ENCODE measurements around the gene CLN6.

Gene CLN6

DNA sequence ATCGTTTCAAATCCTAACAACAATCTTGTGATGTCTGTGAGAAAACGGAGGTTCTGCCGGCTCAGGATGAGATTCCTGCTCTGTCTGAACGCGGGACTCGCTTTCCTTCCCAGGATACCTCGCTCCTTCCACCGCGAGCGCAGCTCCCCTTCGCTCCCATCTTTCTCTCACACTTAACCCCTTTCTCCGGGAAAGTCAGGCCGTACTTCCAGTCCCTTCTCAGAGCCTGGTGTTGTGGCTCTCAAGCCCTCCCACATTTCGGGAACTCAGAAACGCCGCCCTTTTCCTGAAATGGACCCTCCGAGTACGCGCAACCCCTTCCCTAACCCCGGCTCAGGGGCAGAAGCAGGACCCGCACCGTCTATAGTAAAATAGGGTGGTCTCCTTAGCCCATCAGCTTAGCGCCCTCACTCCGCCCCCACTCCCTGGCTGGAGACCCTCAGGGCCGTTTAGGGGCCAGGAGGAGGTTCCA, 47.6 kb upstream of the CLN6 start:
- H3K27me3 ChIP-seq (ENCODE audit: control insufficient read depth, insufficient read depth, low read length) = no peaks in the 10 kb centered on the region
- peaks cover 6% of the 10 kb centered on the region for H3K4me1 ChIP-seq
- no peaks in the 10 kb centered on the region for H3K9me3 ChIP-seq (ENCODE audit: control insufficient read depth, low read length)
- TF ChIP-seq, protein P1, sequence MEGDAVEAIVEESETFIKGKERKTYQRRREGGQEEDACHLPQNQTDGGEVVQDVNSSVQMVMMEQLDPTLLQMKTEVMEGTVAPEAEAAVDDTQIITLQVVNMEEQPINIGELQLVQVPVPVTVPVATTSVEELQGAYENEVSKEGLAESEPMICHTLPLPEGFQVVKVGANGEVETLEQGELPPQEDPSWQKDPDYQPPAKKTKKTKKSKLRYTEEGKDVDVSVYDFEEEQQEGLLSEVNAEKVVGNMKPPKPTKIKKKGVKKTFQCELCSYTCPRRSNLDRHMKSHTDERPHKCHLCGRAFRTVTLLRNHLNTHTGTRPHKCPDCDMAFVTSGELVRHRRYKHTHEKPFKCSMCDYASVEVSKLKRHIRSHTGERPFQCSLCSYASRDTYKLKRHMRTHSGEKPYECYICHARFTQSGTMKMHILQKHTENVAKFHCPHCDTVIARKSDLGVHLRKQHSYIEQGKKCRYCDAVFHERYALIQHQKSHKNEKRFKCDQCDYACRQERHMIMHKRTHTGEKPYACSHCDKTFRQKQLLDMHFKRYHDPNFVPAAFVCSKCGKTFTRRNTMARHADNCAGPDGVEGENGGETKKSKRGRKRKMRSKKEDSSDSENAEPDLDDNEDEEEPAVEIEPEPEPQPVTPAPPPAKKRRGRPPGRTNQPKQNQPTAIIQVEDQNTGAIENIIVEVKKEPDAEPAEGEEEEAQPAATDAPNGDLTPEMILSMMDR (IDR thresholded peaks at IDR 0.05) = no peak
- peak overlapping the region; percentile 100 for H3K27ac ChIP-seq
- H3K4me2 ChIP-seq (ENCODE audit: low read length) = peak overlapping the region; percentile 93
- peak overlapping the region; percentile 88 for H3K4me3 ChIP-seq (ENCODE audit: low read depth, low read length)
- H3K36me3 ChIP-seq (ENCODE audit: control insufficient read depth, insufficient read depth, low read length) = no peaks in the 10 kb centered on the region
- peaks cover 19% of the 10 kb centered on the region for H3K79me2 ChIP-seq
- H3K9ac ChIP-seq = peak overlapping the region; percentile 88
- H2AFZ ChIP-seq = peak overlapping the region; percentile 99

DNA sequence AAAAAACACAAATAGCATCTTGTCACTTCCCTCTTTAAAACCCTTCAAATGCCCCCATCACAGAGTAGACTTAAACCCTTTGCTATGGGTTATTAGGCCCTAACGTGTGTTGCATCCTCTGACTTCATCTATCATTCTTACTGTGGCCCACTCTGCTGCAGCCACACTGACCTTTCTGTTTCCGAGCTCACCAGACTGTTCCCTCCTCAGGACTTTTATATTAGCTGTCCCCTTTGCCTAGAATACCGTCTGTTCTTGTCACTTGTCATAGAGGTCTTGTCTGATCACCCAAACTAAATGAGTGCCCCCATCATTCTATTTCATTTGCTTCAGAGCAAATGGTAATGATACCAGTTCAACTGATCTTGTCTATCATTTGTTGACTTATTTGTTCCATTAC, 47.1 kb upstream of the CLN6 start:
- H3K9me3 ChIP-seq (ENCODE audit: control insufficient read depth, low read length) = no peaks in the 10 kb centered on the region
- no peak overlapping the region for H3K9ac ChIP-seq
- H3K27me3 ChIP-seq (ENCODE audit: control insufficient read depth, insufficient read depth, low read length) = no peaks in the 10 kb centered on the region
- H3K27ac ChIP-seq = peak overlapping the region; percentile 100
- H2AFZ ChIP-seq = peak overlapping the region; percentile 99
- H3K4me3 ChIP-seq (ENCODE audit: low read depth, low read length) = peak overlapping the region; percentile 88
- H3K4me2 ChIP-seq (ENCODE audit: low read length) = peak overlapping the region; percentile 93
- no peaks in the 10 kb centered on the region for H3K36me3 ChIP-seq (ENCODE audit: control insufficient read depth, insufficient read depth, low read length)
- peaks cover 16% of the 10 kb centered on the region for H3K79me2 ChIP-seq
- peaks cover 6% of the 10 kb centered on the region for H3K4me1 ChIP-seq
- TF ChIP-seq, protein P1 (IDR thresholded peaks at IDR 0.05) = no peak

DNA sequence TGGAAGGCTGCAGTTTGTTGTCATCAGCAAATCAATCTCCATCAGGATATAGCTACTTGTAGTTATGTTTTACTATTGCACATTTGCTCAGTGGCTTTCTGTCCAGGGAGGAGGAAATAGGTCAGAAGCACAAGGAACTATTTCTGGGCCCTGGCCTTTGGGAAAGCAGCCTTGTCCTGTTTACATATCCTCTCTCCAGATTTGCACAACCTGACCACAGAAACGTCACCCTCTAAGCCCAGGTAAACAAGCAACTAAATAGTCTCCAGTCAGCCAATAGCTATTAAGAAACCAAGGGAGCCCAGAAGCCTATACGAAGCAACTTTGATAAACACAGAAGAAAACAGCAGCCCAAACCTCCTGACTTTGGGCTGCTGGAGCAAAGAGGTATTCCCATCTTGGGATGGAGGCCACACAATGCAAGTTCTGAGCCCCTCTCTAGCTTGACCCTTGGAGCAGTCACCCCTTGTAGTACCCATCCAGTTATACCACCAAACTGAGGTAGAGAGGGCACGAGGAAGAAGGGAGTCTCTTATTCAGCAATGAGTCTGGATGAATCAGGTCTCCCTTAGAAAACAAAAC, 45.7 kb upstream of the CLN6 start:
- TF ChIP-seq, protein P1 (IDR thresholded peaks at IDR 0.05) = no peak
- Histone ChIP-seq H3K27me3 (ENCODE audit: control insufficient read depth, insufficient read depth, low read length) (no peaks in the 10 kb centered on the region), H3K36me3 (ENCODE audit: control insufficient read depth, insufficient read depth, low read length) (no peaks in the 10 kb centered on the region), H3K9me3 (ENCODE audit: control insufficient read depth, low read length) (no peaks in the 10 kb centered on the region), H2AFZ (no peak overlapping the region), H3K4me3 (ENCODE audit: low read depth, low read length) (no peak overlapping the region), H3K27ac (no peak overlapping the region), H3K4me1 (peaks cover 1% of the 10 kb centered on the region), H3K4me2 (ENCODE audit: low read length) (no peak overlapping the region), H3K9ac (no peak overlapping the region), H3K79me2 (peaks cover 13% of the 10 kb centered on the region)

DNA sequence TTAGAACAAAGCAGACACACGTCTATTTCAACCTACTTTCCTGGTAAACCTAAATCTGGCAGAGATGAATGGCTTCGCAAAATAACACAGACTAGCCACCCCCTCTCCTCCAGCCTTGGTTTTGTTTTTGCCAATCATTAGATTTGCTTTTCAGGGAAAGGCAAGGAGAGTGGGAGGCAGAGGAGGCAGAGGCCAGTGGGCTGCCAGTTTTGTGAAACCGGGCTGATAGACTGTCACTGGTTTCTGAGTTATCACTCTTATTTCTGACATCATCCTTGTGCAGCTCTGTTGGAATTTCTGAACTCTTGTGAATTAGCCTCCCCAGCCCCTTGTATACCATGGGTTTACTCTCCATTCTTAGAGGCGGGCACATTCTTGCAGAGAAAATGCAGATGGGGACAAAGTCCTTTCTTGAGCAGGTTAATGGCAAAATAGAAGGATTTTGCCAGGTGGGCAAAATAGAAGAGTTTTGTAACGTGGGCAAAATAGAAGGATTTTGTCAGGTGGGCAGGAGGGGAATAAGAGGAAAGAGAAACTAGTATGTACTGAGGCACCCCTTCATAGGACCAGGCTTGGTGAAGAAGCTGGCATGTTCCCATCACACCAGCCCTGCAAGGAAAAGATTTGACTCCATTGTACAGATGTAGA, 44.8 kb upstream of the CLN6 start:
- Histone ChIP-seq H2AFZ (no peak overlapping the region), H3K36me3 (ENCODE audit: control insufficient read depth, insufficient read depth, low read length) (no peaks in the 10 kb centered on the region), H3K27me3 (ENCODE audit: control insufficient read depth, insufficient read depth, low read length) (no peaks in the 10 kb centered on the region), H3K4me3 (ENCODE audit: low read depth, low read length) (no peak overlapping the region), H3K4me1 (no peaks in the 10 kb centered on the region), H3K79me2 (peaks cover 7% of the 10 kb centered on the region), H3K27ac (no peak overlapping the region), H3K9ac (no peak overlapping the region), H3K9me3 (ENCODE audit: control insufficient read depth, low read length) (no peaks in the 10 kb centered on the region), H3K4me2 (ENCODE audit: low read length) (no peak overlapping the region)
- TF ChIP-seq, protein P1 (IDR thresholded peaks at IDR 0.05) = no peak

All from parathyroid adenoma (tissue), 2 donors.